GM12875 (cell line): ENCODE data around the gene TEX264.

ENCODE experiments used
- H3K4me3 ChIP-seq: one replicate; pipeline ENCODE4 v1.5.1; 2011; ENCODE audit warnings: low read depth, low read length, control low read depth
- CTCF ChIP-seq: IDR thresholded peaks from 2 replicates; pipeline ENCODE4 v1.5.1; 2011; ENCODE audit warnings: low read depth, mild to moderate bottlenecking, control low read depth, inconsistent platforms, low read length, moderate library complexity, borderline replicate concordance; ENCODE audit not compliant: insufficient read depth

Gene TEX264

GRCh38 chr3:51750878-51751277 lies 79.8 kb downstream of the TEX264 start:
- no peak overlapping the region for H3K4me3 ChIP-seq
- no peak for TF ChIP-seq CTCF

GRCh38 chr3:51751287-51751686 lies 80.2 kb downstream of the TEX264 start:
- no peak for TF ChIP-seq CTCF

More at GRCh38 chr3:51751287-51751686, 80.2 kb downstream of the TEX264 start:
- no peak overlapping the region for H3K4me3 ChIP-seq
